NCI-H82 treated with DMSO at 0.1 percent for 48 hours (cell line): ENCODE data around the gene CAPN12.

Experiments
- DNase-seq: peaks from one replicate; lab custom pipeline; 2025; ENCODE audit not compliant: unreplicated experiment; lab: John Stamatoyannopoulos, UW

The CAPN12 gene

DNA sequence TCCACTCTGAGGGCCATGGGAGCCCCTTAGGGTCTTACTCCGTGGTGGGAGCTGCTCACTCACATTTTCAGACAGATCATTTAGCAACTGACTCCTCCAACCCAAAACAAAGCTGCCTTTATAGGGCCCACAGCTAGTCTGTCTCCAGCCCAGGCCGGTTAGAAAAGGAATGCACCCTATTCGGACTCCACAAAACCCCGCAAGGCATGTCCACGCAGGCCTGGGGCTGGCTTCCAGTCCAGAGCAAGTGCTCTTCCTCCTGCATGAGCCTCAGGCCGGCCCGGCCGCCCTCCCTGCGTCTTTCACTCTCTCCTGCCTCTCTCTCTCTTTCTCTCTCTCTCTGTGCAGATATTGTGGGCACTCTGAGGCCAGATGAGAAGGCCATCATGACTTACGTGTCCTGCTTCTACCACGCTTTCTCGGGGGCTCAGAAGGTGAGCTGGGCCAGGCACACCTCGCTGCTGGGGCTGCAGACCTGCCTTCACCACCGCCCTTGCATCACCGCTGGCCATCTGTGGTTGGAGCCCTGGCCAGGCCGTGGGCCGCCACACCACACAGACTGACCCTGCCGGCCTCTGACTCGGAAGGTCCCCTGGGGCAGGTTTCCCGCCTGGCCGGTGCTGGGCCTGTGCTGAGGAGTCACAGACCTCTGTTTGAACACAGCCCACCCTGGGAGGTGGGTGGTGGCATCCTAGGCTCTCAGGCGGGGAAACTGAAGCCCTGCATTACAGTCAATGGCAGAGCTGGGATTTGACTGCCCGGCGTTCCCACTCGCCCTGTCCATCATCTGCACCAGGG is 33.1 kb downstream of the CAPN12 start:
- DNase-seq, result no peak

DNA sequence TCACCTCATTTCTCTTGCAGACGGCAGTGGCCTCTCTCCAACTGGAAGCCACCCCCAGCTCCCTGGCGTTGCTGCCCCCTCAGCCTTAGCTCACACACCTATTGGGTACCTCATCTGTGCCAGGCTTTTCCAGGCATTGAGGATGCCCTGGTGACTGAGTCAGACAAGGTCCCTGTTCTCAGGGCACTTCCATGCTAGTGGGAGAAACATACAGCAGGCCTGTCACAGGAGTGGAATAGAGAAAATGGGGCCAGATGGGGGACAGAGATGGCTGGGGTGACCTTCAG is 33.9 kb downstream of the CAPN12 start:
- no peak for DNase-seq

DNA sequence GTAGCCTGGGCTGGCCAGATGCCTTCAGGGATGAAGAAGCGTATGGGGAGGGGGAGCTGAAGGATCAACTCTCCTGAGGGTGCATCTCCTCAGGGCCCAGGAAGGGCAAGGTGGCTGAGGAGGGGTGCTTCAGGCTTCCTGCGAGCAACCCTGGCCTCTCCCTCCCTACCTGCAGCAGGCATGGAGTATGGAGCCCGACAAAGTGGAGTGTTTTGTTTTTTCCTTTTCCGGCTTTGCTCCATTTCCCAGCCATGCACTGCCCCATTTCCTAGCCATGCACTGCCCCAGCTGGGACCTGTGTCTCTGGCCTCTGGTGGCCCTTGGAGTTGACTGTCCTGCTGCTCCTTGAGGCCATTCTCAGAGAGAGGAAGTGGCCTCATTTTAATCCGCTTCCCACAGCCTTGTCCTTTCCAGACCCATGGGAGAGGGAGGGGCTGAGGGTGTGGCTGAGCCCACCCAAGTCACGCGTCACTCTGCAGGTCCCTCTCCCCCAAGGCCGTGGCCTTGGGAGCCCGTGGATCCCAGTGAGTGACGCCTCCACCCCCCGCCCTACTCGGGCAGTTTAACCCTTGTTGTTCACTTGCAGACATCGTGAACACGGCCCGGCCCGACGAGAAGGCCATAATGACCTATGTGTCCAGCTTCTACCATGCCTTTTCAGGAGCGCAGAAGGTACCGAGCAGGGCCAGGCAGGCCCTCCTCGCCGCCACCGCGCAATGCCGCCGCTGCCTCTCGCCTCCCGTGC is 34.4 kb downstream of the CAPN12 start:
- DNase-seq, result no peak

DNA sequence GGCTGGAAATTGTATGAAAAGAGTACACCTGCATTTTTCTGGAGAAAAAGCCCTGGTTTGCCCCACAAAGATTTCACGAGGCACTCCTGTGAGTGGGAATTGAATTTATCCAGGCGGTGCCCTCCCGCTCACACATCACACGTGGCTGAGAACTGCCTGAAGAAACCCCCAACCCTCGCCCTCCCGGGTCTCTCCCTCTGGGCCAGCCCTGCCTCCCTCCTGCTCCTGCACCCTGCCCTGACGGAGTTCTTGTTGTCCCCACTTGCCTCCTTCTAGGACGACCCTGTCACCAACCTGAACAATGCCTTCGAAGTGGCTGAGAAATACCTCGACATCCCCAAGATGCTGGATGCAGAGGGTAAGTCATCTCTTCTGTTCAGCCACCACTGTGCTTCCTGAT is 35.2 kb downstream of the CAPN12 start:
- no peak for DNase-seq

DNA sequence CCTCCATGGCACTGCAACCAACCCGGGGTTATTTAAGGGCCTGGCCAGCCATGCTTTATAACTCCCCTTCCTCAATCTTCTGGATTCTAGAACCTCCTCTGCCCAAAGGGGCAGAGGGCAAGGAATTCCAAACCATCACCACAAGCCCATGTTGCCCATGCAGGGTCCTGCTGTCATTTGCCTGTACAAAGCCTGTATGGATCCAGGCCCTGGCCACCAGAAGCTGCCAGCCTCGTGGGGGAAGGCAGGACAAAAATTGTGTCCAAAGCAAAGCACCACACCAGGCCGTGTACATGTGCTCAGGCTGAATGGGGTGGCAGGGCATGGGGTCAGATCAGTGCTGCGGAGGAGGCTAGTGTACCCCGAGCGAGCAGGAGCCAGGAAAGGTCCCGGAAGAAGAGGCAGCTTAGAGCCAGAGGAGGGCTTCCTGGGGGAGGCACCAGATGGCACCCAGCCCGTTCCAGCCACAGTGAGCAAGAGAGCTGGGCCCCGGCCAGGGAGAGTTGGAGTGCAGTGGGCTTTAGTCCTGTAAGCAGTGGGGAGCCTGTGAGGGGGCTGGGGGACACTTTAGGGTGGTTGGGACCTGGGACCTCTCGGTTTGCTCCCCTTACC is 35.8 kb downstream of the CAPN12 start:
- no peak for DNase-seq

DNA sequence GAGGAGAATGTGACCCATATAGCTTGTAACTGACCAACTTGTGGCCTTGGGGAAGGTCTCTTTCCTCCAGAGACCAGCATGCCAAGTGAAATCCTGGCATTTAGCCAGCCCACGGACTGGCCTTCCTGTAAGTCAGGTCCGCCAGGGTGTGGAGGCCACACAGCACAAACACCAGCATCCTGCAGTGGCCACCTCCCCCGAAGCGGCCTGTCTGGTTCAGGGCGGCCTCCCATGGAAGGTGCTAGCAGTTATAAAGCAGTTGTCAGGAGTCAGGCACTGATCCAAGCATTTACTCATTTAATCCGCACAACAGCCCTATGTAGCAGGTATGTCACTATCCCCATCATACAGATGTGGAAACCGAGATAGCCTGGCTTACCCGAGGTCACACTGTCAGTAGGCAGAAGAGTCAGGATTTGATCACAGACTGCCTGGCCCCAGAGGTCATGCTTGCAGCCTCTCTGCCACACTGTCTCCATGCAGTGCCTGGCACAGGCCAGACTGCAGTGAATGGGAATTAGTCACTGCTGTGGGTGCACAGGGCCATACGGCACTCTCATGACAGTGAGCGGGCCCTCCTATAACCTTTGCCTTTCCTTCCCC is 36.7 kb downstream of the CAPN12 start:
- DNase-seq, result no peak

DNA sequence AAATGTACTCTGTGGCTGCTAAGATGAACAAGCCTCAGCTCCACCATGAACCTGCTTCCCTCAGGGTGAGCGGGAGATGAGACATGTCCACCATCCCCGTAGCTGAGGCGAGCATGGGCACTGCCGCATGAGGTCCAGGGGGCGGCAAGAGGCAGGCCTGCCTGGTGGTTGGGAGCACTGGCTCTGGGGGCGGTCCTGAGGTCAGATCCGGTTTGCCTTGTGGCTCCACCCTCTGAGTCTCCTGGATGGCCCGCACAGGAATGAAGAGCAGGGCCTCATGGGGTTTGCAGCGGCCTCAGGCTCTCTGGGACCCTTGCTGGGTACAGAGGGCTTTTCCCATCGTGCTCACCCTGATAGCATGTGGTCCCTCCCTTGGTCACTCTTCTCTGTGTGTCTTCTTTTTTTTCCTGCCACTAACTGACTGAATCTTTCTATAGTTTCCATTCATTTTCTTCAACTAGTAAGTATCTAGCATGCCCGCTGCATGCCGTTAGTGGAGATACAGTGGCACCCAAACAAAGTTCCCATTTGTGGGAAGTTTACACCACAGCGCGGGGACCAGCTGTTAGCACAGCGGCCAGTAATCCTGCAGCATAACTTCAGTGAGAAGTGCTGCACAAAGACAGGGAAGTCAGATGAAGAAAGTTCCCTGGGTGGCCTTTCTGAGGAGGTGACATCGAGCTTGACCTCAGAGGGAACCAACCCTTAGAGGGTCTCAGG is 37.3 kb downstream of the CAPN12 start:
- no peak for DNase-seq

DNA sequence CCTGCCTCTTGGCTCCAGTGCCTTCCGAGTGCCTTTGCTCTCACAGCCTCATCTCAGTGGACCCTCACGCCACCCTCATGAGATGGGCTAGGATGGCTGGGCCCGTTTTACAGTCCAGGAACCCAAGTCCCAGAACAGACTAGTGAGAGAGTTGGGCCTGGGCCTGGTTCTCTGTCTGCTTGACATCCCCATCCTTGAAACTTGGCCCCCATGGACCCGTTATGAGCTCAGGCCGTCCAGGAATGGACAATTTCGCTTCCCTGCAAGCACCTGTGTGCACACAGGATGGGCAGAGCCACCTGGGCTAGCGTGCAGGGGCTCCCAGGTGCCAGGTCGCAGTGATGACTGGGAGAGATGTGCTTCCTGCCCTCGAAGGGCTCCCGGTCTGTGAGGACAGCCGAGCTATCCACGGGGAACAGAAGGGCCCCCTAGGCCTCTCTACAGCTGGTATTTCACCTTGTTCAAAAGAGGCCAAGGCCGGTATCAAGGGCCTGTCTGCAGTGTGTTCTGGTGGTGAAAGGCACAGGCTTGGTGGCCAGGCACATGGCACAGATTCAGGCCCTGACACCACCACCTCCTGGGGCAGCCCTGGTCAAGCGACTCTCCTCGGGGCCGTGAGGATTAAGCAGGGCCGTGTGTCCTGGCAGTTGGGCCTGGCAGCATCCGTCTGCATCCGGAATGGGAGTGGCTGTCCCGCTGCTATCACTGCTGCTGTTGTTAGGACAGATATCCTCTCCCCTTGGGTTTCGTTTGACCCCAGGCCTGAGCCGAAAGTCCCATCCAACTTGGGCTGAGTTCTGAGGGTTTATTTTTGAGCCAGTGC is 38.9 kb downstream of the CAPN12 start:
- DNase-seq, result no peak

DNA sequence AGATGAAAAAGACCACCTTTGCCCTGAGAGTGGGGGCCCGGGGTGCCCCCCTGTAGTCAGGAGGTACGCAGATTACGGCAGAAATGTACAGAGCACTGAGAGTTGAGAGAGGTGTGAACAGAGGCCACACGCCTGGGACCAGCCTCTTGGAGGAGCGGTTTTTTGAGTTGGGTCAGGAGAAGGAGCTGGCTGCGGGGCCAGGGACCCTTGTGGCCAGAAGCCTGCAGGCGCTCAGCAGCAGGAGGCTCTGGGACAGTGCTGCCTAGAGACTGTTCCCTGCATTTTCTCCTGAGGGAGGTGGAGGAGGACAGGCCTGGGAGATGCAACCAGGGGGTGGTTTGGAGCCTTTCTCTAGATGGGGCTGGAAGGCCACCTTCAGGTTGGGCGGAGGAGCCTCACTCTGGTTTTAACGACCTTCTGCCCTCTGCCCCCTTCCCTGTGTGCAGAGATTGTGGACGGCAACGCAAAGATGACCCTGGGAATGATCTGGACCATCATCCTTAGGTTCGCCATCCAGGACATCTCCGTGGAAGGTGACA is 39.7 kb downstream of the CAPN12 start:
- DNase-seq, result no peak

DNA sequence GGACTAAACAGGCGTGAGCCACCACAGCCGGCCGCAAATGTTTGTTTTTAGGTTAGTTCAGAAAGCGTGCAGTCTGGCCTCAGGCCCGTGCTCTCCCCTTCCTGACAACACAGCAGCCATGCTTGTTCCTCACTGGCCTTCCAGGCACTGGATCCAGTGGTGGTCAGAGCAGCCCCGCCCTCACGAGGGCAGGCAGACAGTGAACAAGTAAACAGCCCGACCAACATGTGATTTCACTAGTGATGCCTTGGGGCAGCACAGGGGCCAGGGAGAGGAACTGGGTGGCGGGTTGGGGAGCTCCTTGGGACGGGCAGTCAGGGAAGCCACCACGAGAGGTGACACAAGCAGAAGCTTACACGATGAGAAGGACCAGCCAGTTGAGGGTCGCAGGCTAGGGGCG is 40.8 kb downstream of the CAPN12 start:
- no peak for DNase-seq

DNA sequence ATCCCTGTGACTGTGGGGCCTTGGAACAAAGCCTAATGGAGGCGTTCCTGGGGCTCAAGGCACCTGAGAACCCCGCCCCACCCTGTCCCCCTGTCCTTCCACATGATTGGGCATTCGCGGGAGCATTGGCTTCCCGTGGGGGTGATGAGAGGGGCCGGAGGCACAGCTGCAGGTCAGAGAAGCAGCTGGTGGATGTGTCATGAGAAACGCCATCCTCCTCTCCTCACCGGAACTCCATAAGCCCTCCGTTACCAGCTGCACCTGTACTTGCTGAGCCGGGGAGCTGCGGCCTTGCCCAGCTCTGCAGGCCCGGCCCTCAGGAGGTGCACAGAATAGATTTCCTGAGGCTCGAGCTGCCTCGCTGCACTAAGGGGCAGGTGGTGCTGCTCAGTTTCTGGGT is 42.0 kb downstream of the CAPN12 start:
- DNase-seq, result no peak

DNA sequence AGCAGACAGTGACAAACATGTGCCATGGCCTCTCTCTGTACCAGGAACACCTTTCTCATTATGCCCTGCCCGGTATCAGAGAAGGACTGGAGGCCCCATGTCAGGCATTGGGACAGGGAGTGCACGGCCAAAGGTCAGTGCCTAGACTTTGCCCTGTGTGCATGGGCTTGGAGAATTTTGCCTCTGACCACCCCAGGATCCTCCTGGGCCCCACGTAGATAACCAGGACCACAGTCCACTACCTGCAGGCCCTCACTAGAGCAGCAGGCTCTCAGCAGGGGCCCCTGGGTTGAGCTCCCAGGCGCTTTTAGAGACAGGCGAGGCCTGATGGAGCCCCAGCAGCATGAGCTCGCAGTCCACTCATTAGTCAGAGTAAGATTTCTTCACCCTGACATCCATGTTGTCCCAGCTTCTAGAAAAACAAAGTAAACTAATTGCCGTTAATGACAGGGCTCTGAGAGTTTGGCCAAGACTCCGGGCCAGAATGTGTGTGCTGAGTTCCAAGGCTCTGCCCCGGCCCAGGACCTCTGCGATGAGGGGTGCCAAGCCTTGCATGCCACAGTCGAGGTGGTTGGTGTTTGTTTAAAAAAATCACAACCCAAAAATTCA is 42.7 kb downstream of the CAPN12 start:
- no peak for DNase-seq

DNA sequence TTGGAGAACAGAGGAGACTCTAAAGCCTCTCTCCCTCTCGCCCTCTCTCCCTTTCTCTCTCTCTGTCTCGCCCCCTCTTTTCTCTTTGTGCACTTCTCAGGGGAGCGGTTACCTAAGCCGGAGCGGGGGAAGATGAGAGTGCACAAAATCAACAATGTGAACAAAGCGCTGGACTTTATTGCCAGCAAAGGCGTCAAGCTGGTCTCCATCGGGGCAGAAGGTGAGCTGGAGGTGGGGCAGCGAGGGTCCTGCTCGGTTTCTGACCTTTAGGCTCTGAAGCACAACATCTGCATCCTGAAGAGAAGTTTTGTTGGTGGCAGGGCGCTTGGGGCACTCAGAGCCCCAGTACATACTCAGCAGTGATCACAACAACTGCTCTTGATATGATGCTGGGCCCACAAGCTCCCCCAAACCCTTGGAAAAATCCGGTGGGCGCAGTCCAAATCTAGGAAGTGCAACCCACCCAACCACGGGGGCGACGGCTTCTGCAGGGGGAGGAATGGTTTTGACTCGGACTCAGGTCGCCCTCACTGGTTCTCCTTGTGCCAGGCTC is 43.3 kb downstream of the CAPN12 start:
- DNase-seq, result no peak

DNA sequence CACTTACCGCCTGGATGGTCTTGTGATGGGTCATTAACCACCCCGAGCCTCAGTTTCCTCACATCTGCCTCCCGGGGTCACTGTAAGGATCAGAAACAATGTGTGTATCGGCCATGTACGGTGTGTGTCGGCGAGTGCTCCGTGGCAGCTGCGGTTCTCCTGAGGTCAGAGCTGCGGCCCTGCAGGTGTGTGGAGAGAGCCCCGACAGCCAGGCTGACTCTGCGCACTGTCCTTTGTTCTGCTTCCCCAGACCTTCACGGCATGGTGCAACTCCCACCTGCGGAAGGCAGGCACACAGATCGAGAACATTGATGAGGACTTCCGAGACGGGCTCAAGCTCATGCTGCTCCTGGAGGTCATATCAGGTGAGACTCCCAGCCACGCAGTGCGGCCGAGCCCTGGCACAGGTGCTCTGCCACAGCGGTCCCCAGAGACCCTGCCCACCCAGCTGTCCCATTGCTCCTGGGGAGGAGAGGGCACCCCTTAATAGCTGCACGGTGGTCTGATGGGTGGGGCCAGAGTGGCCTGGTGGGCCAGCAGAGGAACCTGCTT is 43.8 kb downstream of the CAPN12 start:
- DNase-seq, result no peak

DNA sequence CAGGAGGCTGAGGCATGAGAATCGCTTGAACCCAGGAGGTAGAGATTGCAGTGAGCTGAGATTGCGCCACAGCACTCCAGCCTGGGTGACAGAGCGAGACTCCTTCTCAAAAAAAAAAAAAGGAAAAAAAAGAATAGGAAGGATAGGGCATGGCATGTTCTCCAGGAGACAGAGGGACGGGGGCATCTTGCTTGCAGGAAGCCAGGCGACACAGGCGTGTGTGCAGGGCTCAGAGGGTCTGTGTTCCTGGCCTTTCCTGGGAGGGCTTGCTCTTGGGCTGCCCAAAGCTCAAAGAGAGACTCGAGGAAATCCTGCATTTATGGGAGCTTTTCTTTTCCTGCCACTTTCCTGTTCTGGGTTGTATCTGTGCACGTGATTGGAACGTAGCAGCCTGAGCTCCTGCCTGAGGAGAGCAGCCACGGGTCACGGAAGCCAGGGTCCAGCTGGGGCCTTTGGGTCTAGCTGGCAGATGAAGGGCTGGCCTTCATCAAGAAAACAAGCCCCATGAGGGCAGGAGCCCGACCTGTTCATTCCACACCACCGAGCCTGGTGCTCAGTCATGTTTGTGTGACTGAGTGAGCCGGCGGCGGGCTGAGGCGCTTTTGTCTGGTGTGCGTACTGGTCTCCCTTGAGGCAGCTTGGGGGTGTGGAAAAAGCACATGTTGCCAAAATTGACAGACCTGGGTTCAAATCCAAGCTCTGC is 44.5 kb downstream of the CAPN12 start:
- no peak for DNase-seq

DNA sequence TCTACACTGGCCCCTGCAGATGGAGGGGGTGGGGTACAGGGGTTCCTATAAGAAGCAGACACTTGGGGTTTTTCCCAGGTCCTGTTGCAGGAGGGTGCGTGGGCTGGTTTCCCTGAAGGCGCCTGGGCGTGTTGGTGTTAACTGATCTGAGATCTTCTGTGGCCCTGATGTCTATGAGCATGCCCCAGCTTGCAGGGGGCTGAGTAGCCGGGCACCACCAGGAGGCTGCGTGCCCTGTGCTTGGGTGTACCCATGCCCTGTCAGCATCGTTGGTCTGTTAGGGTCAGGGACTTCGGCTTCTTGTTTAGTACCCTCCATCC is 45.3 kb downstream of the CAPN12 start:
- no peak for DNase-seq

DNA sequence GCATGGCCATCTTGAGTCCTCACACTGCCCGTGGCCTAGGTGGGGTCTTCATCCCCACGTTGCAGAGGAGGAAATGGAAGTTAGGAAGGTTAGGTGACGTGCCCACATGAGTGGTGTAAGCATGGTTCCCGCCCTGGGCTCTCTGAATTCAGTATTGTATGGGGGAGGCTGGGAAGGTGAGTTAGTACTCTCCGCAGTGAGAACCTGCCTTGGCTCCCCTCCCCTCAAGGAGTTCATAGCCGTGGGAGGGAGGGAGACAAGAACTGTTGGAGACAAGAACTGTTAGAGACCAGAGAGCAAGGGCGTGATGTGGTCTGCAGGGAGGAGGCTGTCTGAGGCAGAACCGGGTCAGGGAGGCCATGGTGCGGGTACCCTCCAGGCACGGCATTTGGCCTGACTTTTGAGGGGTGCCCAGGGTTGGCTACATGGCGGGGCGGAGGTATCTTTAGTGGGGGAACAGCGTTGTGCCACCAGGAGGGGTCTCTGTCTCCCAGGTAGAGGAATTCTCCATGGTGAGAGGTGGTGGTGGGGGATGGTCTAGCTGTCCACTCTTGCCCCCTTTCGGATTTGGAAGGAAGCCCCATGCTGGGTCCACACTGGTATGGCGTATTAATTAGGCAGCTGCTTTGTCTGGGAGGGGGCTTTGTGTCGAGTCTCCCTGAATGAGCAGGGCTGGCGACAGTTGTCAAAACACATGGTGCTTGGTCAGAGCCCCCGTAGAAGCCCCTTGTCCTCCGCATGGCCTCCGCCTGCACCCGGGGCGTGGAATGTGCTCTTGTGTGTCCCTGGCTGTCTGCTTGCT is 45.8 kb downstream of the CAPN12 start:
- no peak for DNase-seq

DNA sequence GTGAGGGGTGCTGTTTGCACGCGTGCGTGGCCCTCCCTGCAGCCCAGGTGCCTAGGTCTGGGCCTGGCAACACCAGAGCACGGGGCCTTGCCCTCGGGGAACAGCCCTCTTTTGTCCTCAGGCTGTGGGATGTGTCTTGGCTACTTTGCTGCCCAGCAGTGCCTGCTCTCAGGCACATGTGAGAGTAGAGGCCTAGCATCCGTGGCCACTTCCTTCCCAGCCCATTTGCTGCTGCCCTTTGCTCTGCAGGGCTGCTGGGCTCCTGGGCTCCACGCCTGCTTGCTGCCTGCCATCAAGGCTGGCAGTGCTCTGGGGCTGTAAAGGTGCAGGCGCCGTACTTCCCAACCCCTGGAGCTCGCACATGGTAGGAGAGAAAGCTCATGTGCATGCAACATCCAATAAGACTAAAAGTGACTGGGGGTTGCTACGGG is 46.6 kb downstream of the CAPN12 start:
- DNase-seq, result no peak
